ENCODE measurements around the gene CAST. TPM values are rescaled to one million over a fixed set of nuclear protein-coding genes. Genes with fewer than 3 reads are reported as not detected.

The CAST gene
- total and polyA plus RNA-seq, 9 donors = 97.6 to 135 (median 116) TPM

DNA sequence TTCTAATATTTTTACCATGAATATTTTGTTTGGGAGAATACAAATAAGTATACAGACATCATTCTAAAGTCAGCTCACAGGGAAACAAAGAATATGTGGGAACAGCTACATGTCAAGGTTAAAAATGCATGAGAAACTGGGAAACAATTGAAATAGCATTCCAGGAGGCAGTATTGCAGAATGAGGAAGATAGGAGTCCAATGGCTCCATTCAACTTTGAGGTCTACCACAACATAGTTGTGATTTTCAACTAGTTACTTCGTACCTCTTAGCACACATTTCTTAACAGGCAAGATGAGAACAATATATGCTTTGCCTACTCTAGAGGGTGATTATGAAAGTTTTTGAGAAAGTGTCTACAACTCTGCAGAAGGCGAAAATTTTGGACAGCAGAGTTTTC, 35.2 kb upstream of the CAST start:
- WGBS (ENCODE audit: insufficient coverage) = no CpG with 5 or more reads among the region's 2 CpGs
- Histone ChIP-seq H3K9me3 (replicated peaks; ENCODE audit: control insufficient read depth, low read depth, low read length) (no peaks in the 10 kb centered on the region), H3K4me3 (ENCODE audit: low read length) (no peak overlapping the region), H3K36me3 (ENCODE audit: control insufficient read depth, insufficient read depth, low read length) (no peaks in the 10 kb centered on the region), H3K27me3 (ENCODE audit: control insufficient read depth, insufficient read depth, low read length) (no peaks in the 10 kb centered on the region), H3K4me1 (ENCODE audit: control insufficient read depth, insufficient read depth, low read length) (no peaks in the 10 kb centered on the region), H3K27ac (ENCODE audit: low read length) (no peak overlapping the region)
- no peak for DNase-seq

DNA sequence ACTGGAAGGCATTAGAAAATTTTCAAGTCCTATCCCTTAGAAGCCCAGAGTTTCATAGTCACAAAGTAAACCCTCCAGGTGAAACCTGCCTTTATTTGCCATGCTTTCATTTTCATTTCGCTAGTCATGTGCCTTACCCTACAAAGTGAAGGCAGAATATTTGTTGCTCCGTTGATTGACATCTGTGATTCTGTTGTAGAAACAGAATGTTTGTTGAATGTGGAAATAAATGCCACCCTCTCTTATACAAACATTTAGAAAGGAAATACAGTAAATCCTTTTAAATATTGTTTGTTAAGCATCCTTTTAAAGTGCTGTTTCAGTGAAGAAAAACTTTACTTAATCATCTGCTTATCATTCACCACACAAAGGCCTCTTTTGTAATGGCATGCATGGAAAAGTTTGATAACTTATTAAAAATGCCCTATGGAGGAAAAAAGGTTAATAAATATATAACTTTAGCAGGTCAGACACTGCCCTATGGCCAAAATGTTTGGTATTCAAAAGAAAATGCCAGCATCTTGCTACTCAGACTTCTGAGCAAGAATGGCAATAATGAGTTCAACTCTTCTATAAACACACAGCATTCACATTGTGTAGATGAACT, 34.3 kb upstream of the CAST start:
- no CpG with 5 or more reads among the region's 2 CpGs for WGBS (ENCODE audit: insufficient coverage)
- H3K4me3 ChIP-seq (ENCODE audit: low read length) = no peak overlapping the region
- H3K27ac ChIP-seq (ENCODE audit: low read length) = no peak overlapping the region
- no peaks in the 10 kb centered on the region for H3K27me3 ChIP-seq (ENCODE audit: control insufficient read depth, insufficient read depth, low read length)
- DNase-seq = no peak
- H3K36me3 ChIP-seq (ENCODE audit: control insufficient read depth, insufficient read depth, low read length) = no peaks in the 10 kb centered on the region
- H3K4me1 ChIP-seq (ENCODE audit: control insufficient read depth, insufficient read depth, low read length) = no peaks in the 10 kb centered on the region
- no peaks in the 10 kb centered on the region for H3K9me3 ChIP-seq (replicated peaks; ENCODE audit: control insufficient read depth, low read depth, low read length)

DNA sequence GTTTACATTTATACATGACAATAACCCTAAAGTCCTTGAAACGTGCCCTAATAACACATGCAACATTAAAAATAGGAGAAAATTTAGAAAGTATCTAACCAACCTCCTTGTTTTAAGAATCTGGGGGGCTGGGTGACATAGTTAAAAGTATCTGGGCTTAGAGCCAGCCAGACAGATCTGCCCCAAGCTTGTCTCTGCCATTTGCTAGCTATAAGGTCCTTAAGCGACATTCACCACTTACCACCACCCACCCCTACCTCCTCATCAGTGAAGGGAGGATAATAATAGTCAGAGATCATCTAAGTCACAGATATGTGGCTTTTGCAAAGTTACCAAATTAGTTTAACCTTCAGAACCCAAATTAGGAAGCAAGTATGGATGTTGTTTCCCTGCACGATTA, 33.8 kb upstream of the CAST start:
- DNase-seq = no peak
- H3K27ac ChIP-seq (ENCODE audit: low read length) = no peak overlapping the region
- no peaks in the 10 kb centered on the region for H3K4me1 ChIP-seq (ENCODE audit: control insufficient read depth, insufficient read depth, low read length)
- H3K4me3 ChIP-seq (ENCODE audit: low read length) = no peak overlapping the region
- no peaks in the 10 kb centered on the region for H3K27me3 ChIP-seq (ENCODE audit: control insufficient read depth, insufficient read depth, low read length)
- WGBS (ENCODE audit: insufficient coverage) = no CpG with 5 or more reads among the region's 3 CpGs
- H3K9me3 ChIP-seq (replicated peaks; ENCODE audit: control insufficient read depth, low read depth, low read length) = no peaks in the 10 kb centered on the region
- no peaks in the 10 kb centered on the region for H3K36me3 ChIP-seq (ENCODE audit: control insufficient read depth, insufficient read depth, low read length)

DNA sequence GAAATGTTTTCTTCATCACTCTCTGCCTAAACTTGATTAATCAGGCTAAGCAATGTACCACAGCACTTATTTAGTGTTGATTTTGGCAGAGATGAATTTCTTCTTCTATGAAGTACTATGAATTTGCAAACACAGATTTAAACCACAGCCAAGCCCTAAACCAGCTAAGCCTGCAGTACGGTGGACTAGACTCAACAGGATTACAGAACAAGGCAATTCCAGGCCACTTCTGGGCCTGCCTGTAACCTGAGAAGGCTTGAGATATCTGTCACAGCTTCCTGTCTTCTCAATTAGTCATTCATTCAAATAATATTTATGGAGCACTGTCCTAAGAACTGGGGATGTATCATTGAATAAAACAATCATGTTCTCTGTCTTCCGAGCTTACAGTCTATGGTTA, 32.4 kb upstream of the CAST start:
- Histone ChIP-seq H3K27me3 (ENCODE audit: control insufficient read depth, insufficient read depth, low read length) (no peaks in the 10 kb centered on the region), H3K4me1 (ENCODE audit: control insufficient read depth, insufficient read depth, low read length) (no peaks in the 10 kb centered on the region), H3K9me3 (replicated peaks; ENCODE audit: control insufficient read depth, low read depth, low read length) (no peaks in the 10 kb centered on the region), H3K27ac (ENCODE audit: low read length) (no peak overlapping the region), H3K4me3 (ENCODE audit: low read length) (no peak overlapping the region), H3K36me3 (ENCODE audit: control insufficient read depth, insufficient read depth, low read length) (no peaks in the 10 kb centered on the region)
- no CpG with 5 or more reads among the region's 2 CpGs for WGBS (ENCODE audit: insufficient coverage)
- no peak for DNase-seq

DNA sequence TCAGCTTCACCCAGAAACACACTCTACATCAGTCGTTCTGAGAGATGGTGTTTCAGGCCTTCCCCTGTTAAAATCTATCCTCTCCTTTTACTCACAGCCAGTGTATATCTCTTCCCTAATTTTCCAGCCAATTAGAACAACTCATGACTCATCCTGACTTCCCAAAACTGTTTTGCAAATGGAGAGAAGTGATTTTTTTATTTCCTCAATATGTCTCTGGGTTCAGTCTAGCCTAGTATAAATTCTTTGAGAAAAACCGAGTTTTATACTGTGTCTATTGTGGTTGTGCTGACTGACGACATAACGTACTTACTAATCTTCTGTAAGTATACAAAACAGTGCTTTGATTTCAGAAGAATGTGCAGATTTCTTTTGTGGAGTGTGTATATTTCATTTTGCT, 28.4 kb upstream of the CAST start:
- WGBS (ENCODE audit: insufficient coverage) = no CpG with 5 or more reads among the region's 4 CpGs

DNA sequence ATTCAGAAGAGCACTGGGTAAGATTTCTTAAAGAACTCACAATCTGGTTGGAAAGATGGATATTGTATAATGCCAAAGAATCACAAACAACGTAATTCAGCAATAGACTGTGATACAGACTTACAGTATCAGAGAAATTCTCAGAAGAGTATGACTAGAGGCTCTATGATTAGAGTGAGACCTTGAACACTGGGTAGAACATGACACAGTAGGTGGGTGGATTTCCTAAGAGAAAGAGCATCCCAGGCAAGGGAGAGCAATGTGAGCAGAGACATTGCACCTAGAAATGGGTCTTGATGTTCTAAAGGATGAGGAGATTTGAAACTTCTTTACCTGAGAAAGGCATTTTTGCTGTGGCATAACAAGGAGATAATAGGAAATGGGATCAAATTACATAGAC, 27.3 kb upstream of the CAST start:
- no peaks in the 10 kb centered on the region for H3K9me3 ChIP-seq (replicated peaks; ENCODE audit: control insufficient read depth, low read depth, low read length)
- no peaks in the 10 kb centered on the region for H3K4me1 ChIP-seq (ENCODE audit: control insufficient read depth, insufficient read depth, low read length)
- no peaks in the 10 kb centered on the region for H3K36me3 ChIP-seq (ENCODE audit: control insufficient read depth, insufficient read depth, low read length)
- H3K27me3 ChIP-seq (ENCODE audit: control insufficient read depth, insufficient read depth, low read length) = no peaks in the 10 kb centered on the region
- no peak overlapping the region for H3K4me3 ChIP-seq (ENCODE audit: low read length)
- no peak for DNase-seq
- H3K27ac ChIP-seq (ENCODE audit: low read length) = no peak overlapping the region
- WGBS (ENCODE audit: insufficient coverage) = no CpG with 5 or more reads among the region's 1 CpG

More for the DNA sequence above, 28.4 kb upstream of the CAST start:
- Histone ChIP-seq H3K4me3 (ENCODE audit: low read length) (no peak overlapping the region), H3K36me3 (ENCODE audit: control insufficient read depth, insufficient read depth, low read length) (no peaks in the 10 kb centered on the region), H3K27me3 (ENCODE audit: control insufficient read depth, insufficient read depth, low read length) (no peaks in the 10 kb centered on the region), H3K4me1 (ENCODE audit: control insufficient read depth, insufficient read depth, low read length) (no peaks in the 10 kb centered on the region), H3K9me3 (replicated peaks; ENCODE audit: control insufficient read depth, low read depth, low read length) (no peaks in the 10 kb centered on the region), H3K27ac (ENCODE audit: low read length) (no peak overlapping the region)
- no peak for DNase-seq

DNA sequence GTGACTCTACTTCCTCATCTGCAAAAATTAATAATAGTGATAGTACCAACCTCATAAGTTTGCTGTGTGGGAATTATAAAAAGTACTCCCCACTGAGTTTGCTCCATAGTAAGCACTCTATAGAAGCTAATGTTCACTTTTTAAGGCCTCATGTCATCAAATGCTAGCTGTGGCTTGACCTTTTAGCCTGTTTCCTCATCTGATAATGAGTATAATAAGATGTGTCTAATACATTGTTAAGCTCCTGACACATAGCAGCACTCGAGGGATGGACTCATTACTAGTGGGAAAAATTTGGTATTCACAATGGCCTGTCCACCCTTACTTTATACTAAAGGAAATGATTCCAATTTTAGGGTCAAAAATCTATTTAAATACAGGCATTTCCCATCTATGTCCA, 26.1 kb upstream of the CAST start:
- no peaks in the 10 kb centered on the region for H3K9me3 ChIP-seq (replicated peaks; ENCODE audit: control insufficient read depth, low read depth, low read length)
- H3K36me3 ChIP-seq (ENCODE audit: control insufficient read depth, insufficient read depth, low read length) = no peaks in the 10 kb centered on the region
- H3K27ac ChIP-seq (ENCODE audit: low read length) = no peak overlapping the region
- no peaks in the 10 kb centered on the region for H3K27me3 ChIP-seq (ENCODE audit: control insufficient read depth, insufficient read depth, low read length)
- no CpG with 5 or more reads among the region's 1 CpG for WGBS (ENCODE audit: insufficient coverage)
- no peak overlapping the region for H3K4me3 ChIP-seq (ENCODE audit: low read length)
- H3K4me1 ChIP-seq (ENCODE audit: control insufficient read depth, insufficient read depth, low read length) = no peaks in the 10 kb centered on the region
- DNase-seq = no peak

DNA sequence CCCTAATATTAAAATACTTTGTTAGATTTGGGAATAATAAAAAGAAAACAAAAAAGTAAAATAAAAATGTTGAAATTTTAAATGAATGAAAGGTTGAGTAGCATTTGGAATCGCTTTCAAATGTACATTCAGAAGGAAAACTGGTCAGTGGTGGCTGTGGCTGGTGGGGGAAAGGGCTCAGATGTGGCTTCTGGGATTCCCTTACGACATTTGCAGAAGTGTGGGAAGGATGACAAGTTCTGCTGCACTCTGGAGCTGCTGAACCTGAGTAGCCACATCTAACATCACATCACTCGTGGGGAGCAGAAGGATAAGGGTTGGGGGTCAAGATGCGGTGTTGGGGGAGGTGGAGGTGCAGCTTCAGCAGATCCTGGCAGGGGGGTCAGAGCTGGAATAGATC, 25.6 kb upstream of the CAST start:
- Histone ChIP-seq H3K27me3 (ENCODE audit: control insufficient read depth, insufficient read depth, low read length) (no peaks in the 10 kb centered on the region), H3K4me1 (ENCODE audit: control insufficient read depth, insufficient read depth, low read length) (no peaks in the 10 kb centered on the region), H3K36me3 (ENCODE audit: control insufficient read depth, insufficient read depth, low read length) (no peaks in the 10 kb centered on the region), H3K27ac (ENCODE audit: low read length) (no peak overlapping the region), H3K9me3 (replicated peaks; ENCODE audit: control insufficient read depth, low read depth, low read length) (no peaks in the 10 kb centered on the region), H3K4me3 (ENCODE audit: low read length) (no peak overlapping the region)
- no peak for DNase-seq
- WGBS (ENCODE audit: insufficient coverage) = 75% methylated on average over 1 of the region's 4 CpGs

DNA sequence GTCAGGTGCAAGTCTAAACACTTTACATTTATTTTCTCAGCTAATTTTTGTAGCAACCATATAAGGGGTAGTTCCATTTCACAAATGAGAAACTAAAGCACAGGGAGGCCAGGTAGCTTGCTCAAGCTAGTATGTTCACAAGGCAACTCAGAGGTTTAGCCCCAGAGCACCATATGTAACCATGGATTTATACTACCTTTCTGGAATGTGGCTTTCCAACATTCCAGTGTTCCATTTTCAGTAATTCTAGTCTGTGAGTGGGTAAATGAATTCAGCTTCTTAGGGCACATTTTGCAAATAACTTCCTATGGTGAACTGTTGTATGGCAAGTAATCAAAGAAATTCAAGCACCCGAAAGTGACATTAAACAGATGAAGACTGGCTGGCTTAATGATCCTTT, 25.0 kb upstream of the CAST start:
- no peak overlapping the region for H3K4me3 ChIP-seq (ENCODE audit: low read length)
- no CpG with 5 or more reads among the region's 1 CpG for WGBS (ENCODE audit: insufficient coverage)
- H3K27ac ChIP-seq (ENCODE audit: low read length) = no peak overlapping the region
- H3K4me1 ChIP-seq (ENCODE audit: control insufficient read depth, insufficient read depth, low read length) = no peaks in the 10 kb centered on the region
- no peaks in the 10 kb centered on the region for H3K9me3 ChIP-seq (replicated peaks; ENCODE audit: control insufficient read depth, low read depth, low read length)
- H3K27me3 ChIP-seq (ENCODE audit: control insufficient read depth, insufficient read depth, low read length) = no peaks in the 10 kb centered on the region
- no peaks in the 10 kb centered on the region for H3K36me3 ChIP-seq (ENCODE audit: control insufficient read depth, insufficient read depth, low read length)
- DNase-seq = no peak

DNA sequence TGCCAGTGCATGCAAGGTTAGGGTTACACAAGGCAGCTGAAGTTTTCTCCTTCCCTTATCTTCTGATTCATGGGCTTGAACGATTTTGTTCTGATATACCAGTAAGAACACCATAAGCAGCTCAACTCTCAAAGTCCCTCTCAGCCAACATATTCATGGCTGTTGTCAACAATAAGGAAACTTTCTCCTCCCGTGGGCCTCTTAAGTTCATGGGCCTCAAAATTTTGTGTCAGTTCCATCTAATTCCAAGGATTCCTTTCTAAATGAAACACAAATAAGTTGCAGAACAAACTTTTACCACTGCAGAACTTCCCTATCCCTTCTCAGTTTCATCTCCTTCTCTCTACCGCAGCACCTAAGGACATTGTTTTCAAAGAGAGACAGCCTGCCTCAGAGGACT, 23.6 kb upstream of the CAST start:
- Histone ChIP-seq H3K4me1 (ENCODE audit: control insufficient read depth, insufficient read depth, low read length) (no peaks in the 10 kb centered on the region), H3K27ac (ENCODE audit: low read length) (no peak overlapping the region), H3K9me3 (replicated peaks; ENCODE audit: control insufficient read depth, low read depth, low read length) (no peaks in the 10 kb centered on the region), H3K27me3 (ENCODE audit: control insufficient read depth, insufficient read depth, low read length) (no peaks in the 10 kb centered on the region), H3K36me3 (ENCODE audit: control insufficient read depth, insufficient read depth, low read length) (no peaks in the 10 kb centered on the region), H3K4me3 (ENCODE audit: low read length) (no peak overlapping the region)
- DNase-seq = no peak
- WGBS (ENCODE audit: insufficient coverage) = 69% methylated on average over 3 of the region's 3 CpGs

DNA sequence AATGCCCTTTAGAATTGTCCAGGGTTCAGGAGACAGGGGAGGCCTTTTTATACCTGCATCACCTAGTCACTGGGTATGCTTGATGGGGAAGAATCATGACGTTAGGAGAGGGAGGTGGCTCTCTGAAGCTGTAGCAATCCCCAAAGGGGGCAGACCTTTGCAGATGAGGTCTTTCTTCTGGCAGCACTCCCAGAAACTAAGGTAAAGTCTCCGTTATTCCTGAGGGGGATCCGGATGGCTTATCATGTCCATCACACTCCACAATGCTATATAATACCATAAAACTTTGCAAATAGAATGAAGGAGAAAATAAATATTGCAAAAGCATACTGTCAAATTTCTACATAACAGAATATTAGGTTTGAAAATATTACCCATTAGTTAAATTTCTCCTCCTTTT, 21.5 kb upstream of the CAST start:
- no peaks in the 10 kb centered on the region for H3K9me3 ChIP-seq (replicated peaks; ENCODE audit: control insufficient read depth, low read depth, low read length)
- no peak overlapping the region for H3K27ac ChIP-seq (ENCODE audit: low read length)
- H3K4me3 ChIP-seq (ENCODE audit: low read length) = no peak overlapping the region
- H3K36me3 ChIP-seq (ENCODE audit: control insufficient read depth, insufficient read depth, low read length) = no peaks in the 10 kb centered on the region
- no peaks in the 10 kb centered on the region for H3K27me3 ChIP-seq (ENCODE audit: control insufficient read depth, insufficient read depth, low read length)
- no CpG with 5 or more reads among the region's 3 CpGs for WGBS (ENCODE audit: insufficient coverage)
- H3K4me1 ChIP-seq (ENCODE audit: control insufficient read depth, insufficient read depth, low read length) = no peaks in the 10 kb centered on the region
- DNase-seq = no peak

Measured in muscle of leg (tissue), 11 donors.